ENCODE measurements around the gene MAP1A.
"Not testable (repeated sequence)": the region's sequence is repeated elsewhere in the genome, so short reads cannot be mapped to it uniquely, and the experiment has no call there.

DNA sequence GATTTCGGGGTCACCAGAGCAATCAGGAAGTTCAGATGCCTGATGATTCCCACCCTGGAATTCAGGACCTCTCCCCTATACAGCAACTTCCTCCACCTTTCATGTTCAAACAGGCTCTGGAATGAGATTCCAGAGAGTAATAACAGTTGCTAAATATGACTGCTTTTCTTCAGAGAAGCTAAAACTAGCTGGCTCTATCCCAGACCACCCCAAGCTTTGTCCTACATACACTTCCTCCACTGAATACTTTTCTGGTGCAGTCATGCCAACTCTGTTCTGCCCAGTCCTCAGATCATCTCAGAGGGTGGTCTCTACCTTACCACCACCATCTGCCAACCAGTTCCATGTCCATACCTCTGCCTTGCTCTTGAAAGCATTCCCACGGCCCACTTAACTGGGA, 49.2 kb downstream of the MAP1A start:
- not testable (repeated sequence) for TF ChIP-seq POLR2A (IDR thresholded peaks at IDR 0.05; ENCODE audit: low read depth, low read length); TAF1 (IDR thresholded peaks at IDR 0.05; ENCODE audit: borderline replicate concordance, low read depth, low read length)

Data from GM12892 (cell line).